Measurements from ENCODE around the gene KCTD10.
A peak's percentile ranks its signal among the peaks of the same experiment; 100 is the strongest.
"Not testable (repeated sequence)": the region's sequence is repeated elsewhere in the genome, so short reads cannot be mapped to it uniquely, and the experiment has no call there.

Gene KCTD10

GRCh38 chr12:109435428-109436187, 41.5 kb downstream of the KCTD10 start:
- TF ChIP-seq POLR2A (IDR thresholded peaks at IDR 0.05; ENCODE audit: extremely low read depth, insufficient read length), result no peak
- no peak for TF ChIP-seq MYC (IDR thresholded peaks at IDR 0.05; ENCODE audit: low read depth, low read length)
- no peak for DNase-seq (ENCODE audit: low read depth)
- H3K4me3 ChIP-seq (ENCODE audit: low read depth, low read length), result no peak overlapping the region

GRCh38 chr12:109434582-109434981, 42.5 kb downstream of the KCTD10 start:
- no peak overlapping the region for H3K4me3 ChIP-seq (ENCODE audit: low read depth, low read length)
- no peak for DNase-seq (ENCODE audit: low read depth)
- no peak for TF ChIP-seq CTCF (IDR thresholded peaks at IDR 0.05; ENCODE audit: low read depth, low read length)
- no peak for TF ChIP-seq POLR2A (IDR thresholded peaks at IDR 0.05; ENCODE audit: extremely low read depth, insufficient read length)
- TF ChIP-seq MAX (IDR thresholded peaks at IDR 0.05; ENCODE audit: low read depth, low read length), result no peak

- no peak overlapping the region for H3K4me3 ChIP-seq (ENCODE audit: low read depth, low read length)
- peak; percentile 70 for TF ChIP-seq CTCF (IDR thresholded peaks at IDR 0.05; ENCODE audit: low read depth, low read length)
- no peak for TF ChIP-seq POLR2A (IDR thresholded peaks at IDR 0.05; ENCODE audit: extremely low read depth, insufficient read length)
- peak; percentile 20 for DNase-seq (ENCODE audit: low read depth)
These were observed 43.5 kb downstream of the KCTD10 start for GRCh38 chr12:109433618-109434017.

GRCh38 chr12:109432842-109433304, 44.2 kb downstream of the KCTD10 start:
- no peak for TF ChIP-seq POLR2A (IDR thresholded peaks at IDR 0.05; ENCODE audit: extremely low read depth, insufficient read length)
- peak; percentile 99 for TF ChIP-seq CTCF (IDR thresholded peaks at IDR 0.05; ENCODE audit: low read depth, low read length)
- TF ChIP-seq MAX (IDR thresholded peaks at IDR 0.05; ENCODE audit: low read depth, low read length), result 0 out of 2 replicates have a peak, but pooled peaks have one; percentile 38
- DNase-seq (ENCODE audit: low read depth), result peak; percentile 86

GRCh38 chr12:109432431-109432830, 44.7 kb downstream of the KCTD10 start:
- H3K4me3 ChIP-seq (ENCODE audit: low read depth, low read length), result no peak overlapping the region
- no peak for TF ChIP-seq POLR2A (IDR thresholded peaks at IDR 0.05; ENCODE audit: extremely low read depth, insufficient read length)
- TF ChIP-seq MYC (IDR thresholded peaks at IDR 0.05; ENCODE audit: low read depth, low read length), result no peak
- no peak for TF ChIP-seq MAX (IDR thresholded peaks at IDR 0.05; ENCODE audit: low read depth, low read length)
- TF ChIP-seq CTCF (IDR thresholded peaks at IDR 0.05; ENCODE audit: low read depth, low read length), result no peak
- DNase-seq (ENCODE audit: low read depth), result no peak

More at GRCh38 chr12:109432842-109433304, 44.2 kb downstream of the KCTD10 start:
- no peak overlapping the region for H3K4me3 ChIP-seq (ENCODE audit: low read depth, low read length)

- H3K4me3 ChIP-seq (ENCODE audit: low read depth, low read length), result no peak overlapping the region
- DNase-seq (ENCODE audit: low read depth), result peak; percentile 46
- TF ChIP-seq CTCF (IDR thresholded peaks at IDR 0.05; ENCODE audit: low read depth, low read length) (no peak), MAX (IDR thresholded peaks at IDR 0.05; ENCODE audit: low read depth, low read length) (no peak), MYC (IDR thresholded peaks at IDR 0.05; ENCODE audit: low read depth, low read length) (no peak), POLR2A (IDR thresholded peaks at IDR 0.05; ENCODE audit: extremely low read depth, insufficient read length) (no peak)
These were observed 46.9 kb downstream of the KCTD10 start for GRCh38 chr12:109430244-109430643.

- DNase-seq (ENCODE audit: low read depth); H3K4me3 ChIP-seq (ENCODE audit: low read depth, low read length): not testable (repeated sequence)
These were observed 48.3 kb downstream of the KCTD10 start for GRCh38 chr12:109428804-109429203.
